HepG2 (cell line): ENCODE results near the gene PDIA4.

Source experiments
- FOXA1 ChIP-seq, 2 experiments: fragments of 450-650 bp in 1 of 2; sonication (generic) in 1 of 2; formaldehyde crosslinking in 1 of 2; IDR thresholded peaks; 2 replicates each; pipeline versions ENCODE4 v1.4.0 to v1.6.1; 2016 to 2020; ENCODE audit warnings: missing genetic modification reagents in 1 of 2
- POLR2A ChIP-seq, 2 experiments: IDR thresholded peaks; 2 replicates each; pipeline ENCODE4 v1.6.1; 2011; ENCODE audit warnings: low read depth in 2 of 2, low read length in 2 of 2, mild to moderate bottlenecking in 1 of 2, moderate library complexity in 1 of 2; ENCODE audit not compliant: insufficient read depth in 1 of 2
- POLR2AphosphoS5 ChIP-seq: IDR thresholded peaks from 2 replicates; pipeline ENCODE4 v1.6.1; 2012; ENCODE audit warnings: low read depth, low read length
- YY1 ChIP-seq: IDR thresholded peaks from 2 replicates; pipeline ENCODE4 v1.6.1; 2011; ENCODE audit warnings: low read length, low read depth, moderate library complexity, mild to moderate bottlenecking; ENCODE audit not compliant: insufficient read depth, insufficient replicate concordance
- ZNF10 ChIP-seq: sonication (generic); formaldehyde crosslinking; IDR thresholded peaks from 2 replicates; pipeline ENCODE4 v1.4.0; 2020; ENCODE audit warnings: mild to moderate bottlenecking, low read depth, missing genetic modification reagents, borderline replicate concordance
- ZNF124 ChIP-seq: sonication (generic); formaldehyde crosslinking; IDR thresholded peaks from 2 replicates; pipeline ENCODE4 v1.4.0; 2020; ENCODE audit warnings: missing genetic modification reagents
- ZNF549 ChIP-seq: sonication (generic); formaldehyde crosslinking; IDR thresholded peaks from 2 replicates; pipeline ENCODE4 v1.5.0; 2020; ENCODE audit warnings: missing genetic modification reagents
- ZNF749 ChIP-seq: sonication (generic); formaldehyde crosslinking; IDR thresholded peaks from 2 replicates; pipeline ENCODE4 v1.8.0; 2022; ENCODE audit warnings: mild to moderate bottlenecking, missing genetic modification reagents, moderate library complexity, borderline replicate concordance
- TF ChIP-seq, protein P1 (sequence below): sonication (generic); formaldehyde crosslinking; IDR thresholded peaks from 2 replicates; pipeline ENCODE4 v1.9.0; 2021; ENCODE audit warnings: missing genetic modification reagents, borderline replicate concordance
- TF ChIP-seq, protein P2 (sequence below): sonication (generic); formaldehyde crosslinking; IDR thresholded peaks from 2 replicates; pipeline ENCODE4 v1.5.0; 2020; ENCODE audit warnings: mild to moderate bottlenecking, missing genetic modification reagents, moderate library complexity
- TF ChIP-seq, protein P3 (sequence below), 2 experiments: IDR thresholded peaks; 2 replicates each; pipeline ENCODE4 v1.6.1; 2011 to 2012; ENCODE audit warnings: low read length in 2 of 2, borderline replicate concordance in 1 of 2, low read depth in 1 of 2, mild to moderate bottlenecking in 1 of 2, moderate library complexity in 1 of 2

DNA sequence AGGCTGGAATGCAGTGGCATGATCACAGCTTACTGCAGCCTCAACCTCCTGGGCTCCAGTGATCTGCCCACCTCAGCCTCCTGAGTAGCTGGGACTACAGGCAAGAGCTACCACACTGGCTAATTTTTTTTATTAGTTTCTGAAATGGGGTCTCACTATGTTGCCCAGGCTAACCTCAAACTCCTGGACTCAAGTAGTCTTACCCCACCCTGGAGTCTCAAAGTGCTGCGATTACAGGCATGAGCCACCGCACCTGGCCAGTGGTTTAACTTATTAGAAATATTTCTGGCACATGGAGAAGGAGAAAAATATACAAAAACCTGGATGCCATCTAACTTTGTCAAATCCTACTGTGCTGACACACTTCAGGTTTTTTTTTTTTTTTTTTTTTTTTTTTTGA is 47.0 kb upstream of the PDIA4 start:
- TF ChIP-seq, protein P1, sequence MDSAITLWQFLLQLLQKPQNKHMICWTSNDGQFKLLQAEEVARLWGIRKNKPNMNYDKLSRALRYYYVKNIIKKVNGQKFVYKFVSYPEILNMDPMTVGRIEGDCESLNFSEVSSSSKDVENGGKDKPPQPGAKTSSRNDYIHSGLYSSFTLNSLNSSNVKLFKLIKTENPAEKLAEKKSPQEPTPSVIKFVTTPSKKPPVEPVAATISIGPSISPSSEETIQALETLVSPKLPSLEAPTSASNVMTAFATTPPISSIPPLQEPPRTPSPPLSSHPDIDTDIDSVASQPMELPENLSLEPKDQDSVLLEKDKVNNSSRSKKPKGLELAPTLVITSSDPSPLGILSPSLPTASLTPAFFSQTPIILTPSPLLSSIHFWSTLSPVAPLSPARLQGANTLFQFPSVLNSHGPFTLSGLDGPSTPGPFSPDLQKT (CRISPR knock-in tag), result no peak
- no peak for TF ChIP-seq POLR2A (IDR thresholded peaks at IDR 0.05; ENCODE audit: insufficient read depth in 1 of 2, low read depth in 2 of 2, low read length in 2 of 2)
- TF ChIP-seq ZNF10 (CRISPR knock-in tag), result no peak
- no peak for TF ChIP-seq YY1
- TF ChIP-seq ZNF549 (CRISPR knock-in tag), result no peak
- TF ChIP-seq, protein P2, sequence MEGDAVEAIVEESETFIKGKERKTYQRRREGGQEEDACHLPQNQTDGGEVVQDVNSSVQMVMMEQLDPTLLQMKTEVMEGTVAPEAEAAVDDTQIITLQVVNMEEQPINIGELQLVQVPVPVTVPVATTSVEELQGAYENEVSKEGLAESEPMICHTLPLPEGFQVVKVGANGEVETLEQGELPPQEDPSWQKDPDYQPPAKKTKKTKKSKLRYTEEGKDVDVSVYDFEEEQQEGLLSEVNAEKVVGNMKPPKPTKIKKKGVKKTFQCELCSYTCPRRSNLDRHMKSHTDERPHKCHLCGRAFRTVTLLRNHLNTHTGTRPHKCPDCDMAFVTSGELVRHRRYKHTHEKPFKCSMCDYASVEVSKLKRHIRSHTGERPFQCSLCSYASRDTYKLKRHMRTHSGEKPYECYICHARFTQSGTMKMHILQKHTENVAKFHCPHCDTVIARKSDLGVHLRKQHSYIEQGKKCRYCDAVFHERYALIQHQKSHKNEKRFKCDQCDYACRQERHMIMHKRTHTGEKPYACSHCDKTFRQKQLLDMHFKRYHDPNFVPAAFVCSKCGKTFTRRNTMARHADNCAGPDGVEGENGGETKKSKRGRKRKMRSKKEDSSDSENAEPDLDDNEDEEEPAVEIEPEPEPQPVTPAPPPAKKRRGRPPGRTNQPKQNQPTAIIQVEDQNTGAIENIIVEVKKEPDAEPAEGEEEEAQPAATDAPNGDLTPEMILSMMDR (CRISPR knock-in tag), result no peak
- no peak for TF ChIP-seq ZNF749 (CRISPR knock-in tag)
- TF ChIP-seq POLR2AphosphoS5, result no peak
- TF ChIP-seq FOXA1 (IDR thresholded peaks at IDR 0.05), result no peak
- TF ChIP-seq FOXA1 (CRISPR knock-in tag; IDR thresholded peaks at IDR 0.05), result no peak
- TF ChIP-seq, protein P3, sequence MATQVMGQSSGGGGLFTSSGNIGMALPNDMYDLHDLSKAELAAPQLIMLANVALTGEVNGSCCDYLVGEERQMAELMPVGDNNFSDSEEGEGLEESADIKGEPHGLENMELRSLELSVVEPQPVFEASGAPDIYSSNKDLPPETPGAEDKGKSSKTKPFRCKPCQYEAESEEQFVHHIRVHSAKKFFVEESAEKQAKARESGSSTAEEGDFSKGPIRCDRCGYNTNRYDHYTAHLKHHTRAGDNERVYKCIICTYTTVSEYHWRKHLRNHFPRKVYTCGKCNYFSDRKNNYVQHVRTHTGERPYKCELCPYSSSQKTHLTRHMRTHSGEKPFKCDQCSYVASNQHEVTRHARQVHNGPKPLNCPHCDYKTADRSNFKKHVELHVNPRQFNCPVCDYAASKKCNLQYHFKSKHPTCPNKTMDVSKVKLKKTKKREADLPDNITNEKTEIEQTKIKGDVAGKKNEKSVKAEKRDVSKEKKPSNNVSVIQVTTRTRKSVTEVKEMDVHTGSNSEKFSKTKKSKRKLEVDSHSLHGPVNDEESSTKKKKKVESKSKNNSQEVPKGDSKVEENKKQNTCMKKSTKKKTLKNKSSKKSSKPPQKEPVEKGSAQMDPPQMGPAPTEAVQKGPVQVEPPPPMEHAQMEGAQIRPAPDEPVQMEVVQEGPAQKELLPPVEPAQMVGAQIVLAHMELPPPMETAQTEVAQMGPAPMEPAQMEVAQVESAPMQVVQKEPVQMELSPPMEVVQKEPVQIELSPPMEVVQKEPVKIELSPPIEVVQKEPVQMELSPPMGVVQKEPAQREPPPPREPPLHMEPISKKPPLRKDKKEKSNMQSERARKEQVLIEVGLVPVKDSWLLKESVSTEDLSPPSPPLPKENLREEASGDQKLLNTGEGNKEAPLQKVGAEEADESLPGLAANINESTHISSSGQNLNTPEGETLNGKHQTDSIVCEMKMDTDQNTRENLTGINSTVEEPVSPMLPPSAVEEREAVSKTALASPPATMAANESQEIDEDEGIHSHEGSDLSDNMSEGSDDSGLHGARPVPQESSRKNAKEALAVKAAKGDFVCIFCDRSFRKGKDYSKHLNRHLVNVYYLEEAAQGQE (IDR thresholded peaks at IDR 0.05; ENCODE audit: borderline replicate concordance in 1 of 2, low read depth in 1 of 2, low read length in 2 of 2), result no peak
- TF ChIP-seq ZNF124 (CRISPR knock-in tag), result no peak
